HL-60 (cell line): ENCODE results near the gene ATP6V1B1.

Experiments
- CTCF ChIP-seq: IDR thresholded peaks from one replicate; pipeline ENCODE4 v1.5.1; 2011; ENCODE audit warnings: low read length, control low read depth, inconsistent platforms; ENCODE audit not compliant: insufficient read depth
- POLR2AphosphoS5 ChIP-seq: IDR thresholded peaks from 2 replicates; pipeline ENCODE4 v1.6.1; 2012; ENCODE audit warnings: low read depth
- REST ChIP-seq: IDR thresholded peaks from 2 replicates; pipeline ENCODE4 v1.6.1; 2012; ENCODE audit warnings: low read depth; ENCODE audit not compliant: insufficient replicate concordance

GRCh38 chr2:71001592-71001927 is 65.9 kb downstream of the ATP6V1B1 start:
- TF ChIP-seq CTCF, result no peak
- TF ChIP-seq REST, result no peak
- no peak for TF ChIP-seq POLR2AphosphoS5
